SK-N-SH (cell line): ENCODE results near the gene PDE4C. TPM values are rescaled to one million over a fixed set of nuclear protein-coding genes. Genes with fewer than 3 reads are reported as not detected.

ENCODE experiments used
- CTCF ChIA-PET: fragments of 300-600, 350-600 bp; formaldehyde crosslinking; extraction: SDS; loops from one replicate; lab custom pipeline; 2021; lab: Yijun Ruan, JAX
- POLR2A ChIA-PET: fragments of 350-600 bp; sonication (Branson Sonifier 250); formaldehyde crosslinking; extraction: SDS; loops from one replicate; lab custom pipeline; 2020; ENCODE audit warnings: antibody characterized with exemption, inconsistent platforms; lab: Yijun Ruan, JAX
- DNase-seq: peaks from one replicate; pipeline ENCODE4 v3.0.0; 2012
- H2AFZ ChIP-seq: fragments of 200-600 bp; sonication (generic); 2 replicates; pipeline ENCODE4 v1.8.1; 2016; ENCODE audit warnings: antibody characterized with exemption, mild to moderate bottlenecking, low read depth
- H3F3A ChIP-seq: fragments of 200-600 bp; sonication (generic); replicated peaks from 2 replicates; pipeline ENCODE3; 2016; ENCODE audit warnings: antibody characterized with exemption, mild to moderate bottlenecking; ENCODE audit not compliant: insufficient read depth
- H3K27ac ChIP-seq, 2 experiments: fragments of 200-500 bp in 1 of 2; fragments of 200-600 bp in 1 of 2; sonication (Bioruptor generic) in 1 of 2; sonication (generic), shearing (Covaris generic) in 1 of 2; 2 replicates each; pipeline versions ENCODE4 v1.5.1 to v1.6.1; 2014 to 2016; ENCODE audit warnings: low read depth in 2 of 2, inconsistent platforms in 1 of 2, low read length in 1 of 2, mild to moderate bottlenecking in 1 of 2, mixed read lengths in 1 of 2
- H3K27me3 ChIP-seq: fragments of 200-600 bp; sonication (generic), shearing (Covaris generic); 2 replicates; pipeline ENCODE4 v1.6.1; 2016; ENCODE audit warnings: mixed run types; ENCODE audit not compliant: insufficient read depth
- H3K36me3 ChIP-seq, 2 experiments: fragments of 200-500 bp in 1 of 2; fragments of 200-600 bp in 1 of 2; sonication (Bioruptor generic) in 1 of 2; sonication (generic) in 1 of 2; replicated peaks in 1 of 2; 2 replicates each; pipeline versions ENCODE3 to v1.5.1; 2014 to 2016; ENCODE audit warnings: low read length in 1 of 2, mild to moderate bottlenecking in 1 of 2; ENCODE audit not compliant: insufficient read depth in 2 of 2, control insufficient read depth in 1 of 2
- H3K4me1 ChIP-seq, 2 experiments: fragments of 200-500 bp in 1 of 2; fragments of 200-600 bp in 1 of 2; sonication (Bioruptor generic) in 1 of 2; sonication (generic), shearing (Covaris generic) in 1 of 2; 2 replicates each; pipeline versions ENCODE4 v1.5.1 to v1.6.1; 2014 to 2016; ENCODE audit warnings: low read depth in 1 of 2, low read length in 1 of 2, mixed run types in 1 of 2; ENCODE audit not compliant: insufficient read depth in 2 of 2, control insufficient read depth in 1 of 2
- H3K4me2 ChIP-seq: fragments of 200-600 bp; sonication (generic), shearing (Covaris generic); 2 replicates; pipeline ENCODE4 v1.6.1; 2017; ENCODE audit warnings: mixed run types
- H3K4me3 ChIP-seq, 2 experiments: fragments of 200-500 bp in 1 of 2; fragments of 200-600 bp in 1 of 2; sonication (Bioruptor generic) in 1 of 2; sonication (generic), shearing (Covaris generic) in 1 of 2; 2 replicates each; pipeline versions ENCODE4 v1.5.1 to v1.8.1; 2014 to 2016; ENCODE audit warnings: low read depth in 2 of 2, inconsistent platforms in 1 of 2, low read length in 1 of 2, mild to moderate bottlenecking in 1 of 2, mixed read lengths in 1 of 2, moderate library complexity in 1 of 2
- H3K79me2 ChIP-seq: fragments of 200-600 bp; sonication (generic); 2 replicates; pipeline ENCODE4 v1.8.1; 2017; ENCODE audit warnings: mild to moderate bottlenecking; ENCODE audit not compliant: insufficient read depth
- H3K9ac ChIP-seq: fragments of 200-600 bp; sonication (generic); 2 replicates; pipeline ENCODE4 v1.6.1; 2017; ENCODE audit warnings: mixed run types
- H3K9me2 ChIP-seq: fragments of 200-600 bp; sonication (generic); 2 replicates; pipeline ENCODE4 v1.6.1; 2017; ENCODE audit warnings: mixed run types
- H3K9me3 ChIP-seq: fragments of 200-600 bp; sonication (generic); 2 replicates; pipeline ENCODE4 v1.6.1; 2017; ENCODE audit warnings: mixed run types, mild to moderate bottlenecking, moderate library complexity
- H4K20me1 ChIP-seq: fragments of 200-600 bp; sonication (generic); 2 replicates; pipeline ENCODE4 v1.6.1; 2017; ENCODE audit warnings: mild to moderate bottlenecking, mixed run types; ENCODE audit not compliant: insufficient read depth
- CHD2 ChIP-seq: fragments of 150-350 bp; IDR thresholded peaks from 2 replicates; pipeline ENCODE4 v1.6.1; 2018; ENCODE audit warnings: low read length; ENCODE audit not compliant: partially characterized antibody
- ELF1 ChIP-seq: IDR thresholded peaks from 2 replicates; pipeline ENCODE4 v1.4.0; 2012
- EP300 ChIP-seq, 2 experiments: IDR thresholded peaks; 2 replicates each; pipeline versions ENCODE4 v1.4.0 to v1.6.1; 2012; ENCODE audit warnings: borderline replicate concordance in 1 of 2, low read depth in 1 of 2, low read length in 1 of 2
- EZH2phosphoT487 ChIP-seq: fragments of 200-600 bp; sonication (generic); IDR thresholded peaks from 2 replicates; pipeline ENCODE4 v1.6.1; 2017; ENCODE audit warnings: low read depth, mixed run types, mild to moderate bottlenecking, antibody characterized with exemption, moderate library complexity, borderline replicate concordance
- FOSL2 ChIP-seq: IDR thresholded peaks from 2 replicates; pipeline ENCODE4 v1.4.0; 2012; ENCODE audit warnings: low read depth, mild to moderate bottlenecking, moderate library complexity, borderline replicate concordance
- FOXM1 ChIP-seq: IDR thresholded peaks from 2 replicates; pipeline ENCODE4 v1.4.0; 2012; ENCODE audit warnings: low read depth, mild to moderate bottlenecking
- GATA2 ChIP-seq: sonication (generic); formaldehyde crosslinking; IDR thresholded peaks from 2 replicates; pipeline ENCODE4 v1.5.0; 2020; ENCODE audit warnings: mild to moderate bottlenecking, missing genetic modification reagents
- JUND ChIP-seq: IDR thresholded peaks from 2 replicates; pipeline ENCODE4 v1.4.0; 2012
- MEF2A ChIP-seq: IDR thresholded peaks from 2 replicates; pipeline ENCODE4 v1.4.0; 2012; ENCODE audit warnings: low read depth, borderline replicate concordance
- NFIC ChIP-seq: IDR thresholded peaks from 2 replicates; pipeline ENCODE4 v1.4.0; 2012; ENCODE audit warnings: borderline replicate concordance
- NRF1 ChIP-seq: IDR thresholded peaks from 2 replicates; pipeline ENCODE4 v1.6.1; 2012; ENCODE audit warnings: low read depth, mild to moderate bottlenecking, low read length
- RAD21 ChIP-seq: IDR thresholded peaks from 2 replicates; pipeline ENCODE4 v1.6.1; 2012; ENCODE audit warnings: mild to moderate bottlenecking, low read length
- RXRA ChIP-seq: IDR thresholded peaks from 2 replicates; pipeline ENCODE4 v1.4.0; 2012; ENCODE audit warnings: low read depth, mild to moderate bottlenecking, borderline replicate concordance
- SIN3A ChIP-seq: IDR thresholded peaks from 2 replicates; pipeline ENCODE4 v1.6.1; 2012; ENCODE audit warnings: low read depth, mild to moderate bottlenecking, low read length, moderate library complexity, borderline replicate concordance
- SMC3 ChIP-seq: IDR thresholded peaks from 2 replicates; pipeline ENCODE4 v1.6.1; 2012; ENCODE audit warnings: low read depth, low read length, improper control_type of control experiment
- WGBS: methylation state at CpG from one replicate; pipeline ENCODE4 v1.1.6; 2017; ENCODE audit warnings: low lambda C conversion rate; 5-methylcytosine and 5-hydroxymethylcytosine counted together
- polyA plus RNA-seq, 3 experiments: library from polyadenylated mRNA; depleted of rRNA; stranded (reverse); fragments of >200 nt; gene quantifications; 2 replicates each; pipeline ENCODE4 v1.2.3, GENCODE V29; 2012
- TF ChIP-seq, protein P1 (sequence below): fragments of 150-350 bp; IDR thresholded peaks from 2 replicates; pipeline ENCODE4 v1.6.1; 2017; ENCODE audit warnings: antibody characterized with exemption, low read length, low read depth, borderline replicate concordance
- TF ChIP-seq, protein P2 (sequence below): IDR thresholded peaks from 2 replicates; pipeline ENCODE4; 2012
- TF ChIP-seq, protein P3 (sequence below): IDR thresholded peaks from 2 replicates; pipeline ENCODE4 v1.6.1; 2012; ENCODE audit warnings: mild to moderate bottlenecking, low read depth, low read length, moderate library complexity
- TF ChIP-seq, protein P4 (sequence below): fragments of 150-350 bp; IDR thresholded peaks from 2 replicates; pipeline ENCODE4 v1.6.1; 2016; ENCODE audit warnings: mild to moderate bottlenecking, low read depth, low read length
- TF ChIP-seq, protein P5 (sequence below): IDR thresholded peaks from 2 replicates; pipeline ENCODE4 v1.4.0; 2012; ENCODE audit warnings: low read depth, borderline replicate concordance

PDE4C gene
- polyA plus RNA-seq, 1 of the 3 experiments (the other 2 are of a cell fraction): 0.36 TPM

DNA sequence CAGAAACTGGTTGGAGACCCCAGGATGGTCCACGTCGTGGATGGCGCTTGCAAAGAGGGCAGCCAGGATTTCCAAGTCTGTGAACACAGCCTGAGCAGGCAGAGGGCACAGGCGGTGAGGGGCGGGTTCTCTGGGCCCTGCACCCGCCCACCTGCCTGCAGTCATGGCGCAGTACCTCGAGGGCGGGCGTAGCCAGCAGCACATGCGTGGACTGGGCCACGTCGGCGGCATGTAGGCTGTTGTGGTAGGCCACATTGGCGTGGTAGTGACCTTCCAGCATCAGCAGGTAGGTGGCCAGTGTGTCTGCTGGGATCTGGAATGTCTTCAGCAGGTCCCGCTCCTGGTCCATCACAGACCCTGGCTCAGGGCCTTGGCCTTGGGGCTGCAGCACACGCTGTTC is 8.1 kb downstream of the PDE4C start:
- H3K9ac ChIP-seq: no peak overlapping the region
- H3K4me3 ChIP-seq: no peak overlapping the region
- POLR2A ChIA-PET: no interaction called here
- TF ChIP-seq, protein P1, sequence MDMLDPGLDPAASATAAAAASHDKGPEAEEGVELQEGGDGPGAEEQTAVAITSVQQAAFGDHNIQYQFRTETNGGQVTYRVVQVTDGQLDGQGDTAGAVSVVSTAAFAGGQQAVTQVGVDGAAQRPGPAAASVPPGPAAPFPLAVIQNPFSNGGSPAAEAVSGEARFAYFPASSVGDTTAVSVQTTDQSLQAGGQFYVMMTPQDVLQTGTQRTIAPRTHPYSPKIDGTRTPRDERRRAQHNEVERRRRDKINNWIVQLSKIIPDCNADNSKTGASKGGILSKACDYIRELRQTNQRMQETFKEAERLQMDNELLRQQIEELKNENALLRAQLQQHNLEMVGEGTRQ: no peak
- TF ChIP-seq RAD21 (no peak), SIN3A (no peak), EZH2phosphoT487 (no peak), EP300 (IDR thresholded peaks at IDR 0.05; ENCODE audit: borderline replicate concordance in 1 of 2, low read depth in 1 of 2, low read length in 1 of 2) (no peak), ELF1 (no peak), RXRA (no peak), FOXM1 (no peak)
- TF ChIP-seq, protein P2, sequence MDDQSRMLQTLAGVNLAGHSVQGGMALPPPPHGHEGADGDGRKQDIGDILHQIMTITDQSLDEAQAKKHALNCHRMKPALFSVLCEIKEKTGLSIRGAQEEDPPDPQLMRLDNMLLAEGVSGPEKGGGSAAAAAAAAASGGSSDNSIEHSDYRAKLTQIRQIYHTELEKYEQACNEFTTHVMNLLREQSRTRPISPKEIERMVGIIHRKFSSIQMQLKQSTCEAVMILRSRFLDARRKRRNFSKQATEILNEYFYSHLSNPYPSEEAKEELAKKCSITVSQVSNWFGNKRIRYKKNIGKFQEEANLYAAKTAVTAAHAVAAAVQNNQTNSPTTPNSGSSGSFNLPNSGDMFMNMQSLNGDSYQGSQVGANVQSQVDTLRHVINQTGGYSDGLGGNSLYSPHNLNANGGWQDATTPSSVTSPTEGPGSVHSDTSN: no peak
- TF ChIP-seq, protein P3, sequence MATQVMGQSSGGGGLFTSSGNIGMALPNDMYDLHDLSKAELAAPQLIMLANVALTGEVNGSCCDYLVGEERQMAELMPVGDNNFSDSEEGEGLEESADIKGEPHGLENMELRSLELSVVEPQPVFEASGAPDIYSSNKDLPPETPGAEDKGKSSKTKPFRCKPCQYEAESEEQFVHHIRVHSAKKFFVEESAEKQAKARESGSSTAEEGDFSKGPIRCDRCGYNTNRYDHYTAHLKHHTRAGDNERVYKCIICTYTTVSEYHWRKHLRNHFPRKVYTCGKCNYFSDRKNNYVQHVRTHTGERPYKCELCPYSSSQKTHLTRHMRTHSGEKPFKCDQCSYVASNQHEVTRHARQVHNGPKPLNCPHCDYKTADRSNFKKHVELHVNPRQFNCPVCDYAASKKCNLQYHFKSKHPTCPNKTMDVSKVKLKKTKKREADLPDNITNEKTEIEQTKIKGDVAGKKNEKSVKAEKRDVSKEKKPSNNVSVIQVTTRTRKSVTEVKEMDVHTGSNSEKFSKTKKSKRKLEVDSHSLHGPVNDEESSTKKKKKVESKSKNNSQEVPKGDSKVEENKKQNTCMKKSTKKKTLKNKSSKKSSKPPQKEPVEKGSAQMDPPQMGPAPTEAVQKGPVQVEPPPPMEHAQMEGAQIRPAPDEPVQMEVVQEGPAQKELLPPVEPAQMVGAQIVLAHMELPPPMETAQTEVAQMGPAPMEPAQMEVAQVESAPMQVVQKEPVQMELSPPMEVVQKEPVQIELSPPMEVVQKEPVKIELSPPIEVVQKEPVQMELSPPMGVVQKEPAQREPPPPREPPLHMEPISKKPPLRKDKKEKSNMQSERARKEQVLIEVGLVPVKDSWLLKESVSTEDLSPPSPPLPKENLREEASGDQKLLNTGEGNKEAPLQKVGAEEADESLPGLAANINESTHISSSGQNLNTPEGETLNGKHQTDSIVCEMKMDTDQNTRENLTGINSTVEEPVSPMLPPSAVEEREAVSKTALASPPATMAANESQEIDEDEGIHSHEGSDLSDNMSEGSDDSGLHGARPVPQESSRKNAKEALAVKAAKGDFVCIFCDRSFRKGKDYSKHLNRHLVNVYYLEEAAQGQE: no peak
- no peak overlapping the region for H2AFZ ChIP-seq
- no peaks in the 10 kb centered on the region for H3K9me3 ChIP-seq
- no peaks in the 10 kb centered on the region for H3K9me2 ChIP-seq
- CTCF ChIA-PET: interaction anchor here (6.6 to 9.4 kb wide), 2 partner anchors 14 to 36 kb away, joined by 48 to 81 read pairs; a partner anchor contains a TSS
- H3K27ac ChIP-seq: no peak overlapping the region
- no peaks in the 10 kb centered on the region for H4K20me1 ChIP-seq
- no peaks in the 10 kb centered on the region for H3K36me3 ChIP-seq
- no peaks in the 10 kb centered on the region for H3K27me3 ChIP-seq
- no peaks in the 10 kb centered on the region for H3F3A ChIP-seq
- DNase-seq: no peak
- H3K79me2 ChIP-seq: no peaks in the 10 kb centered on the region
- H3K4me2 ChIP-seq: no peak overlapping the region
- H3K4me1 ChIP-seq: no peaks in the 10 kb centered on the region
- WGBS: 82% methylated on average over 9 of the region's 17 CpGs

DNA sequence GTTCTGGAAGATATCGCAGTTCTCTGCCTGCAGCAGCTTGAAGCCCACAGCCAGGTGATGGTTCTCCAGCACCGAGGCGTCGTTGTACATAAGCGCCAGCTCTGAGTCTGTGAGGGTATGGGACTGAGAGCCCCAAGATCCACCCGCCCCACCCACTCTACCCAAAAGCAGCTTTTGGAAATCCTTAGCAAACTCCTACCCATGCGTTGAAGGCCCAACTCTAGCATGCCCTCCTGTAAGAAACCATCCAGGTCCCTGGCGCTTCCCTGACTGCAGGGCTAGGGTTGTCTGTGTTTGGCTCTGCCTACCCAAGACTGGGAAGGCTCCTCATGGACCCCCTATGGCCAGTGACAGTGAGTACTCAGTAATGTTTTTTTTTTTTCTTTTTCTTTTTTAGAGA is 9.4 kb downstream of the PDE4C start:
- 79% methylated on average over 6 of the region's 8 CpGs for WGBS
- no peaks in the 10 kb centered on the region for H4K20me1 ChIP-seq
- no peaks in the 10 kb centered on the region for H3K9me3 ChIP-seq
- H3K36me3 ChIP-seq: no peaks in the 10 kb centered on the region
- no peaks in the 10 kb centered on the region for H3K9me2 ChIP-seq
- no peaks in the 10 kb centered on the region for H3K27me3 ChIP-seq
- no peaks in the 10 kb centered on the region for H3K4me1 ChIP-seq
- ChIA-PET POLR2A (no interaction called here), CTCF (interaction anchor here (0.8 to 2.7 kb wide), 4 partner anchors 8 to 63 kb away, joined by 3 to 8 read pairs (median 4); no protein-coding TSS in a partner anchor)
- no peak overlapping the region for H3K4me2 ChIP-seq
- no peaks in the 10 kb centered on the region for H3K79me2 ChIP-seq
- H3F3A ChIP-seq: no peaks in the 10 kb centered on the region
- no peak for DNase-seq
- no peak overlapping the region for H3K4me3 ChIP-seq
- H3K27ac ChIP-seq: no peak overlapping the region
- no peak overlapping the region for H2AFZ ChIP-seq
- no peak overlapping the region for H3K9ac ChIP-seq
- TF ChIP-seq ELF1 (no peak), MEF2A (no peak), NFIC (no peak), CHD2 (no peak), RXRA (no peak), SMC3 (no peak), GATA2 (CRISPR knock-in tag) (no peak), NRF1 (no peak), JUND (no peak), FOSL2 (no peak)
- TF ChIP-seq, protein P4, sequence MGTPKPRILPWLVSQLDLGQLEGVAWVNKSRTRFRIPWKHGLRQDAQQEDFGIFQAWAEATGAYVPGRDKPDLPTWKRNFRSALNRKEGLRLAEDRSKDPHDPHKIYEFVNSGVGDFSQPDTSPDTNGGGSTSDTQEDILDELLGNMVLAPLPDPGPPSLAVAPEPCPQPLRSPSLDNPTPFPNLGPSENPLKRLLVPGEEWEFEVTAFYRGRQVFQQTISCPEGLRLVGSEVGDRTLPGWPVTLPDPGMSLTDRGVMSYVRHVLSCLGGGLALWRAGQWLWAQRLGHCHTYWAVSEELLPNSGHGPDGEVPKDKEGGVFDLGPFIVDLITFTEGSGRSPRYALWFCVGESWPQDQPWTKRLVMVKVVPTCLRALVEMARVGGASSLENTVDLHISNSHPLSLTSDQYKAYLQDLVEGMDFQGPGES: no peak
- TF ChIP-seq, protein P5, sequence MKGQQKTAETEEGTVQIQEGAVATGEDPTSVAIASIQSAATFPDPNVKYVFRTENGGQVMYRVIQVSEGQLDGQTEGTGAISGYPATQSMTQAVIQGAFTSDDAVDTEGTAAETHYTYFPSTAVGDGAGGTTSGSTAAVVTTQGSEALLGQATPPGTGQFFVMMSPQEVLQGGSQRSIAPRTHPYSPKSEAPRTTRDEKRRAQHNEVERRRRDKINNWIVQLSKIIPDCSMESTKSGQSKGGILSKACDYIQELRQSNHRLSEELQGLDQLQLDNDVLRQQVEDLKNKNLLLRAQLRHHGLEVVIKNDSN: no peak
- TF ChIP-seq, protein P1: no peak
